ENCODE data around the gene PTCSC3.
A peak's percentile ranks its signal among the peaks of the same experiment; 100 is the strongest.

Gene PTCSC3

GRCh38 chr14:36176524-36176923, at the start of gene PTCSC3:
TSS of gene PTCSC3 (minus strand) at chr14:36176722.
- DNase-seq = no peak

GRCh38 chr14:36226164-36226563, 49.6 kb upstream of the PTCSC3 start:
- no peak for DNase-seq

GRCh38 chr14:36224176-36224575, 47.7 kb upstream of the PTCSC3 start:
- no peak for DNase-seq

GRCh38 chr14:36223558-36223957, 47.0 kb upstream of the PTCSC3 start:
- no peak for DNase-seq

- DNase-seq = no peak
Observed at GRCh38 chr14:36222952-36223468, 46.5 kb upstream of the PTCSC3 start.

GRCh38 chr14:36222337-36222736, 45.8 kb upstream of the PTCSC3 start:
- DNase-seq = no peak

- no peak for DNase-seq
Observed at GRCh38 chr14:36221112-36221511, 44.6 kb upstream of the PTCSC3 start.

GRCh38 chr14:36217732-36218131, 41.2 kb upstream of the PTCSC3 start:
- no peak for DNase-seq

- DNase-seq = no peak
Observed at GRCh38 chr14:36217027-36217426, 40.5 kb upstream of the PTCSC3 start.

- DNase-seq = no peak
Observed at GRCh38 chr14:36215217-36215598, 38.7 kb upstream of the PTCSC3 start.

GRCh38 chr14:36214476-36215216, 38.1 kb upstream of the PTCSC3 start:
- no peak for DNase-seq

- no peak for DNase-seq
Observed at GRCh38 chr14:36212987-36213386, 36.5 kb upstream of the PTCSC3 start.

- DNase-seq = no peak
Observed at GRCh38 chr14:36212577-36212976, 36.1 kb upstream of the PTCSC3 start.

GRCh38 chr14:36208690-36209278, 32.3 kb upstream of the PTCSC3 start:
- DNase-seq = no peak

GRCh38 chr14:36207500-36207899, 31.0 kb upstream of the PTCSC3 start:
- DNase-seq = peak in 1 of 2 experiments; percentile 18

GRCh38 chr14:36204461-36205073, 28.0 kb upstream of the PTCSC3 start:
- no peak for DNase-seq

GRCh38 chr14:36198378-36198777, 21.9 kb upstream of the PTCSC3 start:
- DNase-seq = no peak

- DNase-seq = no peak
Observed at GRCh38 chr14:36194663-36195062, 18.1 kb upstream of the PTCSC3 start.

GRCh38 chr14:36192530-36192929, 16.0 kb upstream of the PTCSC3 start:
- no peak for DNase-seq

GRCh38 chr14:36183402-36183801, 6.9 kb upstream of the PTCSC3 start:
- no peak for DNase-seq

GRCh38 chr14:36181417-36181816, 4.9 kb upstream of the PTCSC3 start:
- no peak for DNase-seq

- no peak for DNase-seq
Observed at GRCh38 chr14:36177489-36177888, 967 bp upstream of the PTCSC3 start.

GRCh38 chr14:36174767-36175424, 1.6 kb downstream of the PTCSC3 start:
- no peak for DNase-seq

GRCh38 chr14:36173161-36173560, 3.4 kb downstream of the PTCSC3 start:
- DNase-seq = no peak

All from NCI-H446 (cell line).